HG02642 (cell line): Measurements from ENCODE around the gene DYNC2H1.

Source experiments
- ATAC-seq: cut with Tn5 transposase; IDR thresholded peaks from one replicate; pipeline ENCODE4 v1.9.1; 2021; ENCODE audit warnings: mild to moderate bottlenecking; ENCODE audit not compliant: unreplicated experiment, poor library complexity

The DYNC2H1 gene

GRCh38 chr11:103274025-103274424 lies 164.8 kb downstream of the DYNC2H1 start:
- no peak for ATAC-seq

- no peak for ATAC-seq
These were observed 170.6 kb downstream of the DYNC2H1 start for GRCh38 chr11:103279821-103280220.

GRCh38 chr11:103281301-103281700 lies 172.1 kb downstream of the DYNC2H1 start:
- no peak for ATAC-seq

GRCh38 chr11:103284260-103284659 lies 175.0 kb downstream of the DYNC2H1 start:
- ATAC-seq = no peak

GRCh38 chr11:103294516-103294915 lies 185.3 kb downstream of the DYNC2H1 start:
- no peak for ATAC-seq

- ATAC-seq = no peak
These were observed 186.5 kb downstream of the DYNC2H1 start for GRCh38 chr11:103295704-103296103.

- no peak for ATAC-seq
These were observed 188.7 kb downstream of the DYNC2H1 start for GRCh38 chr11:103297900-103298299.

- no peak for ATAC-seq
These were observed 206.0 kb downstream of the DYNC2H1 start for GRCh38 chr11:103315248-103315647.

- ATAC-seq = no peak
These were observed 207.9 kb downstream of the DYNC2H1 start for GRCh38 chr11:103317118-103317517.

GRCh38 chr11:103322821-103323220 lies 213.6 kb downstream of the DYNC2H1 start:
- ATAC-seq = no peak

- peak; percentile 32 for ATAC-seq
These were observed 216.5 kb downstream of the DYNC2H1 start for GRCh38 chr11:103325686-103326069.

- peak; percentile 96 for ATAC-seq
These were observed 217.0 kb downstream of the DYNC2H1 start for GRCh38 chr11:103326070-103326794.

GRCh38 chr11:103327721-103328120 lies 218.5 kb downstream of the DYNC2H1 start:
- no peak for ATAC-seq

GRCh38 chr11:103332409-103332808 lies 223.2 kb downstream of the DYNC2H1 start:
- ATAC-seq = no peak

- no peak for ATAC-seq
These were observed 229.6 kb downstream of the DYNC2H1 start for GRCh38 chr11:103338621-103339484.

- ATAC-seq = no peak
These were observed 230.2 kb downstream of the DYNC2H1 start for GRCh38 chr11:103339485-103339857.

GRCh38 chr11:103340956-103341355 lies 231.7 kb downstream of the DYNC2H1 start:
- no peak for ATAC-seq

GRCh38 chr11:103344886-103345285 lies 235.7 kb downstream of the DYNC2H1 start:
- no peak for ATAC-seq

- ATAC-seq = no peak
These were observed 240.4 kb downstream of the DYNC2H1 start for GRCh38 chr11:103349595-103349994.

- no peak for ATAC-seq
These were observed 245.4 kb downstream of the DYNC2H1 start for GRCh38 chr11:103354656-103355055.

GRCh38 chr11:103358251-103358650 lies 249.0 kb downstream of the DYNC2H1 start:
- ATAC-seq = no peak

- ATAC-seq = no peak
These were observed 250.0 kb downstream of the DYNC2H1 start for GRCh38 chr11:103359216-103359615.
